ENCODE data around the gene ERMAP. TPM values are rescaled to one million over a fixed set of nuclear protein-coding genes. Genes with fewer than 3 reads are reported as not detected.

ERMAP gene
- total and polyA plus RNA-seq, 2 experiments from 2014 or later: 1.2 to 2.2 TPM

DNA sequence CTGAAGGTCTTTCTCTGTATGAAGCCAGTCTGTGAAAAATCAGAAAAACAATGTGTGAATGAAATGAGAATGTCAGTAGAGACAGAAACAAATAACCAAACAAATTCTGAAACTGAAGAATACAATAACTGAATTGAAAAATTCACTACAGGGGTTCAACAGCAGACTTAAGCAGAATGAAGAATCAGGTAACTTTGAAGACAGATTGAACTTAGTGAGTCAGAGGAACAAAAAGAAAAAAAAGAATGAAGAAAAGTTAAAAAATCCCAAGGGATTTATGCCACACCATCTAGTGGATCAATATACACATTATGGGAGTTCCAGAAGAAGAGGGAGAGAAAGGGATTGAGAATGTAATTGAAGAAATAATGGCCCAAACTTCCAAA is 44.1 kb downstream of the ERMAP start:
- no peaks in the 10 kb centered on the region for H4K20me1 ChIP-seq (replicated peaks; ENCODE audit: insufficient read depth)
- H3K36me3 ChIP-seq (ENCODE audit: insufficient read depth): no peaks in the 10 kb centered on the region
- no peaks in the 10 kb centered on the region; the same call in 1 of the 2 replicates for H3K9me2 ChIP-seq (ENCODE audit: insufficient read depth)
- no peaks in the 10 kb centered on the region for H3K79me2 ChIP-seq (replicated peaks; ENCODE audit: insufficient read depth)
- no peak for TF ChIP-seq CREB1 (CRISPR knock-in tag; IDR thresholded peaks at IDR 0.05; ENCODE audit: low read depth)
- TF ChIP-seq, protein P1, sequence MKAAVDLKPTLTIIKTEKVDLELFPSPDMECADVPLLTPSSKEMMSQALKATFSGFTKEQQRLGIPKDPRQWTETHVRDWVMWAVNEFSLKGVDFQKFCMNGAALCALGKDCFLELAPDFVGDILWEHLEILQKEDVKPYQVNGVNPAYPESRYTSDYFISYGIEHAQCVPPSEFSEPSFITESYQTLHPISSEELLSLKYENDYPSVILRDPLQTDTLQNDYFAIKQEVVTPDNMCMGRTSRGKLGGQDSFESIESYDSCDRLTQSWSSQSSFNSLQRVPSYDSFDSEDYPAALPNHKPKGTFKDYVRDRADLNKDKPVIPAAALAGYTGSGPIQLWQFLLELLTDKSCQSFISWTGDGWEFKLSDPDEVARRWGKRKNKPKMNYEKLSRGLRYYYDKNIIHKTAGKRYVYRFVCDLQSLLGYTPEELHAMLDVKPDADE (IDR thresholded peaks at IDR 0.05): no peak
- TF ChIP-seq, protein P2, sequence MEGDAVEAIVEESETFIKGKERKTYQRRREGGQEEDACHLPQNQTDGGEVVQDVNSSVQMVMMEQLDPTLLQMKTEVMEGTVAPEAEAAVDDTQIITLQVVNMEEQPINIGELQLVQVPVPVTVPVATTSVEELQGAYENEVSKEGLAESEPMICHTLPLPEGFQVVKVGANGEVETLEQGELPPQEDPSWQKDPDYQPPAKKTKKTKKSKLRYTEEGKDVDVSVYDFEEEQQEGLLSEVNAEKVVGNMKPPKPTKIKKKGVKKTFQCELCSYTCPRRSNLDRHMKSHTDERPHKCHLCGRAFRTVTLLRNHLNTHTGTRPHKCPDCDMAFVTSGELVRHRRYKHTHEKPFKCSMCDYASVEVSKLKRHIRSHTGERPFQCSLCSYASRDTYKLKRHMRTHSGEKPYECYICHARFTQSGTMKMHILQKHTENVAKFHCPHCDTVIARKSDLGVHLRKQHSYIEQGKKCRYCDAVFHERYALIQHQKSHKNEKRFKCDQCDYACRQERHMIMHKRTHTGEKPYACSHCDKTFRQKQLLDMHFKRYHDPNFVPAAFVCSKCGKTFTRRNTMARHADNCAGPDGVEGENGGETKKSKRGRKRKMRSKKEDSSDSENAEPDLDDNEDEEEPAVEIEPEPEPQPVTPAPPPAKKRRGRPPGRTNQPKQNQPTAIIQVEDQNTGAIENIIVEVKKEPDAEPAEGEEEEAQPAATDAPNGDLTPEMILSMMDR (conservative IDR thresholded peaks at IDR 0.05; ENCODE audit: low read depth in 2 of 2): no peak; a peak in 1 of 4 replicates
- no peak for TF ChIP-seq ZNF114 (CRISPR knock-in tag; IDR thresholded peaks at IDR 0.05)
- TF ChIP-seq EZH2phosphoT487 (IDR thresholded peaks at IDR 0.05; ENCODE audit: unreplicated experiment): no peak
- no peak for TF ChIP-seq ZNF331 (CRISPR knock-in tag; IDR thresholded peaks at IDR 0.05; ENCODE audit: low read depth)
- TF ChIP-seq JUNB (IDR thresholded peaks at IDR 0.05; ENCODE audit: unreplicated experiment): no peak
- no peak for TF ChIP-seq NANOG (IDR thresholded peaks at IDR 0.05; ENCODE audit: borderline replicate concordance)
- no peak for TF ChIP-seq POLR2AphosphoS5 (IDR thresholded peaks at IDR 0.05; ENCODE audit: low read depth)
- TF ChIP-seq, protein P3, sequence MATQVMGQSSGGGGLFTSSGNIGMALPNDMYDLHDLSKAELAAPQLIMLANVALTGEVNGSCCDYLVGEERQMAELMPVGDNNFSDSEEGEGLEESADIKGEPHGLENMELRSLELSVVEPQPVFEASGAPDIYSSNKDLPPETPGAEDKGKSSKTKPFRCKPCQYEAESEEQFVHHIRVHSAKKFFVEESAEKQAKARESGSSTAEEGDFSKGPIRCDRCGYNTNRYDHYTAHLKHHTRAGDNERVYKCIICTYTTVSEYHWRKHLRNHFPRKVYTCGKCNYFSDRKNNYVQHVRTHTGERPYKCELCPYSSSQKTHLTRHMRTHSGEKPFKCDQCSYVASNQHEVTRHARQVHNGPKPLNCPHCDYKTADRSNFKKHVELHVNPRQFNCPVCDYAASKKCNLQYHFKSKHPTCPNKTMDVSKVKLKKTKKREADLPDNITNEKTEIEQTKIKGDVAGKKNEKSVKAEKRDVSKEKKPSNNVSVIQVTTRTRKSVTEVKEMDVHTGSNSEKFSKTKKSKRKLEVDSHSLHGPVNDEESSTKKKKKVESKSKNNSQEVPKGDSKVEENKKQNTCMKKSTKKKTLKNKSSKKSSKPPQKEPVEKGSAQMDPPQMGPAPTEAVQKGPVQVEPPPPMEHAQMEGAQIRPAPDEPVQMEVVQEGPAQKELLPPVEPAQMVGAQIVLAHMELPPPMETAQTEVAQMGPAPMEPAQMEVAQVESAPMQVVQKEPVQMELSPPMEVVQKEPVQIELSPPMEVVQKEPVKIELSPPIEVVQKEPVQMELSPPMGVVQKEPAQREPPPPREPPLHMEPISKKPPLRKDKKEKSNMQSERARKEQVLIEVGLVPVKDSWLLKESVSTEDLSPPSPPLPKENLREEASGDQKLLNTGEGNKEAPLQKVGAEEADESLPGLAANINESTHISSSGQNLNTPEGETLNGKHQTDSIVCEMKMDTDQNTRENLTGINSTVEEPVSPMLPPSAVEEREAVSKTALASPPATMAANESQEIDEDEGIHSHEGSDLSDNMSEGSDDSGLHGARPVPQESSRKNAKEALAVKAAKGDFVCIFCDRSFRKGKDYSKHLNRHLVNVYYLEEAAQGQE (IDR thresholded peaks at IDR 0.05; ENCODE audit: unreplicated experiment): no peak
- TF ChIP-seq EZH2 (IDR thresholded peaks at IDR 0.05; ENCODE audit: low read depth, unreplicated experiment): no peak
- TF ChIP-seq, protein P4, sequence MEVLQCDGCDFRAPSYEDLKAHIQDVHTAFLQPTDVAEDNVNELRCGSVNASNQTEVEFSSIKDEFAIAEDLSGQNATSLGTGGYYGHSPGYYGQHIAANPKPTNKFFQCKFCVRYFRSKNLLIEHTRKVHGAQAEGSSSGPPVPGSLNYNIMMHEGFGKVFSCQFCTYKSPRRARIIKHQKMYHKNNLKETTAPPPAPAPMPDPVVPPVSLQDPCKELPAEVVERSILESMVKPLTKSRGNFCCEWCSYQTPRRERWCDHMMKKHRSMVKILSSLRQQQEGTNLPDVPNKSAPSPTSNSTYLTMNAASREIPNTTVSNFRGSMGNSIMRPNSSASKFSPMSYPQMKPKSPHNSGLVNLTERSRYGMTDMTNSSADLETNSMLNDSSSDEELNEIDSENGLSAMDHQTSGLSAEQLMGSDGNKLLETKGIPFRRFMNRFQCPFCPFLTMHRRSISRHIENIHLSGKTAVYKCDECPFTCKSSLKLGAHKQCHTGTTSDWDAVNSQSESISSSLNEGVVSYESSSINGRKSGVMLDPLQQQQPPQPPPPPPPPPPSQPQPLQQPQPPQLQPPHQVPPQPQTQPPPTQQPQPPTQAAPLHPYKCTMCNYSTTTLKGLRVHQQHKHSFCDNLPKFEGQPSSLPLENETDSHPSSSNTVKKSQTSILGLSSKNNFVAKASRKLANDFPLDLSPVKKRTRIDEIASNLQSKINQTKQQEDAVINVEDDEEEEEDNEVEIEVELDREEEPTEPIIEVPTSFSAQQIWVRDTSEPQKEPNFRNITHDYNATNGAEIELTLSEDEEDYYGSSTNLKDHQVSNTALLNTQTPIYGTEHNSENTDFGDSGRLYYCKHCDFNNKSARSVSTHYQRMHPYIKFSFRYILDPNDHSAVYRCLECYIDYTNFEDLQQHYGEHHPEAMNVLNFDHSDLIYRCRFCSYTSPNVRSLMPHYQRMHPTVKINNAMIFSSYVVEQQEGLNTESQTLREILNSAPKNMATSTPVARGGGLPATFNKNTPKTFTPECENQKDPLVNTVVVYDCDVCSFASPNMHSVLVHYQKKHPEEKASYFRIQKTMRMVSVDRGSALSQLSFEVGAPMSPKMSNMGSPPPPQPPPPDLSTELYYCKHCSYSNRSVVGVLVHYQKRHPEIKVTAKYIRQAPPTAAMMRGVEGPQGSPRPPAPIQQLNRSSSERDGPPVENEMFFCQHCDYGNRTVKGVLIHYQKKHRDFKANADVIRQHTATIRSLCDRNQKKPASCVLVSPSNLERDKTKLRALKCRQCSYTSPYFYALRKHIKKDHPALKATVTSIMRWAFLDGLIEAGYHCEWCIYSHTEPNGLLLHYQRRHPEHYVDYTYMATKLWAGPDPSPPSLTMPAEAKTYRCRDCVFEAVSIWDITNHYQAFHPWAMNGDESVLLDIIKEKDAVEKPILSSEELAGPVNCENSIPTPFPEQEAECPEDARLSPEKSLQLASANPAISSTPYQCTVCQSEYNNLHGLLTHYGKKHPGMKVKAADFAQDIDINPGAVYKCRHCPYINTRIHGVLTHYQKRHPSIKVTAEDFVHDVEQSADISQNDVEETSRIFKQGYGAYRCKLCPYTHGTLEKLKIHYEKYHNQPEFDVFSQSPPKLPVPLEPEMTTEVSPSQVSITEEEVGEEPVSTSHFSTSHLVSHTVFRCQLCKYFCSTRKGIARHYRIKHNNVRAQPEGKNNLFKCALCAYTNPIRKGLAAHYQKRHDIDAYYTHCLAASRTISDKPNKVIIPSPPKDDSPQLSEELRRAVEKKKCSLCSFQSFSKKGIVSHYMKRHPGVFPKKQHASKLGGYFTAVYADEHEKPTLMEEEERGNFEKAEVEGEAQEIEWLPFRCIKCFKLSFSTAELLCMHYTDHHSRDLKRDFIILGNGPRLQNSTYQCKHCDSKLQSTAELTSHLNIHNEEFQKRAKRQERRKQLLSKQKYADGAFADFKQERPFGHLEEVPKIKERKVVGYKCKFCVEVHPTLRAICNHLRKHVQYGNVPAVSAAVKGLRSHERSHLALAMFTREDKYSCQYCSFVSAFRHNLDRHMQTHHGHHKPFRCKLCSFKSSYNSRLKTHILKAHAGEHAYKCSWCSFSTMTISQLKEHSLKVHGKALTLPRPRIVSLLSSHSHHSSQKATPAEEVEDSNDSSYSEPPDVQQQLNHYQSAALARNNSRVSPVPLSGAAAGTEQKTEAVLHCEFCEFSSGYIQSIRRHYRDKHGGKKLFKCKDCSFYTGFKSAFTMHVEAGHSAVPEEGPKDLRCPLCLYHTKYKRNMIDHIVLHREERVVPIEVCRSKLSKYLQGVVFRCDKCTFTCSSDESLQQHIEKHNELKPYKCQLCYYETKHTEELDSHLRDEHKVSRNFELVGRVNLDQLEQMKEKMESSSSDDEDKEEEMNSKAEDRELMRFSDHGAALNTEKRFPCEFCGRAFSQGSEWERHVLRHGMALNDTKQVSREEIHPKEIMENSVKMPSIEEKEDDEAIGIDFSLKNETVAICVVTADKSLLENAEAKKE (CRISPR knock-in tag; IDR thresholded peaks at IDR 0.05): no peak
- TF ChIP-seq STAT1 (IDR thresholded peaks at IDR 0.05; ENCODE audit: unreplicated experiment): no peak
- H3K27me3 ChIP-seq (ENCODE audit: insufficient read depth): no peaks in the 10 kb centered on the region
- H3K4me1 Mint-ChIP-seq: no peaks in the 10 kb centered on the region; the same call in 2 of the 3 replicates
- H3F3A ChIP-seq (replicated peaks; ENCODE audit: low read depth): no peaks in the 10 kb centered on the region
- no peak overlapping the region for H3K4me3 ChIP-seq
- no peaks in the 10 kb centered on the region; the same call in 2 of the 3 replicates for H3K36me3 Mint-ChIP-seq (ENCODE audit: low read depth)
- no peak overlapping the region for H3K27ac ChIP-seq (ENCODE audit: low read depth)
- no peaks in the 10 kb centered on the region for H3K4me1 ChIP-seq (ENCODE audit: insufficient read depth)
- no peak overlapping the region for H2AFZ ChIP-seq
- no peak overlapping the region for H3K4me2 ChIP-seq
- DNase-seq (ENCODE audit: low spot score) (no peak), ATAC-seq (no peak)
- H3K27ac Mint-ChIP-seq: no peak overlapping the region
- no peak overlapping the region for H3K4me3 Mint-ChIP-seq
- peaks cover 8% of the 10 kb centered on the region; the same call in 2 of the 3 replicates for H3K9me3 Mint-ChIP-seq
- peaks cover 7% of the 10 kb centered on the region for H3K27me3 Mint-ChIP-seq (ENCODE audit: insufficient read depth, low read depth, poor library complexity)

All from GM23338 (cell line).